Nephron (organoid): Measurements from ENCODE around the gene FEV.

Experiments used
- H3K27ac Mint-ChIP-seq, 3 experiments: 2 replicates each; pipeline ENCODE4 v1.8.0; 2020; ENCODE audit warnings: mixed read lengths in 3 of 3, mild to moderate bottlenecking in 2 of 3, moderate library complexity in 1 of 3
- H3K27me3 Mint-ChIP-seq: 2 replicates; pipeline ENCODE4 v1.8.0; 2021; ENCODE audit warnings: low read depth, mild to moderate bottlenecking, moderate library complexity, mixed read lengths
- H3K36me3 Mint-ChIP-seq: 2 replicates; pipeline ENCODE4 v1.8.0; 2020; ENCODE audit warnings: low read depth, mixed read lengths
- H3K4me1 Mint-ChIP-seq: 2 replicates; pipeline ENCODE4 v1.8.0; 2020; ENCODE audit warnings: mixed read lengths
- H3K4me3 Mint-ChIP-seq, 3 experiments: 2 replicates each; pipeline ENCODE4 v1.8.0; 2020; ENCODE audit warnings: mild to moderate bottlenecking in 3 of 3, mixed read lengths in 3 of 3, moderate library complexity in 2 of 3
- H3K9me3 Mint-ChIP-seq: 2 replicates; pipeline ENCODE4 v1.8.0; 2020; ENCODE audit warnings: mixed read lengths
- CTCF ChIP-seq, 3 experiments: fragments of 200-600 bp; sonication (generic); IDR thresholded peaks; one replicate each; pipeline ENCODE4 v1.5.0; 2021; ENCODE audit warnings: antibody characterized with exemption in 3 of 3; ENCODE audit not compliant: unreplicated experiment in 3 of 3

The FEV gene

GRCh38 chr2:218990052-218990451, 5.1 kb upstream of the FEV start:
- Mint-ChIP-seq H3K4me1 (no peaks in the 10 kb centered on the region), H3K9me3 (peaks cover 7% of the 10 kb centered on the region), H3K27ac (no peak overlapping the region), H3K36me3 (no peaks in the 10 kb centered on the region), H3K27me3 (peaks cover 94% of the 10 kb centered on the region), H3K4me3 (no peak overlapping the region)
- no peak for TF ChIP-seq CTCF (IDR thresholded peaks at IDR 0.05; ENCODE audit: unreplicated experiment in 3 of 3)

GRCh38 chr2:218988650-218989049, 3.7 kb upstream of the FEV start:
- no peak for TF ChIP-seq CTCF (IDR thresholded peaks at IDR 0.05; ENCODE audit: unreplicated experiment in 3 of 3)
- Mint-ChIP-seq H3K27me3 (peaks cover 93% of the 10 kb centered on the region), H3K36me3 (no peaks in the 10 kb centered on the region), H3K9me3 (peaks cover 7% of the 10 kb centered on the region), H3K27ac (no peak overlapping the region), H3K4me3 (no peak overlapping the region), H3K4me1 (peaks cover 6% of the 10 kb centered on the region)

- Mint-ChIP-seq H3K27ac (no peak overlapping the region), H3K36me3 (no peaks in the 10 kb centered on the region), H3K4me1 (peaks cover 6% of the 10 kb centered on the region), H3K4me3 (no peak overlapping the region), H3K27me3 (peaks cover 96% of the 10 kb centered on the region), H3K9me3 (peaks cover 7% of the 10 kb centered on the region)
- TF ChIP-seq CTCF (IDR thresholded peaks at IDR 0.05; ENCODE audit: unreplicated experiment in 3 of 3): no peak
Observed at GRCh38 chr2:218988164-218988563, 3.2 kb upstream of the FEV start.

- Mint-ChIP-seq H3K27me3 (peaks cover 97% of the 10 kb centered on the region), H3K4me3 (peak overlapping the region in 1 of 3 experiments; percentile 60), H3K4me1 (peaks cover 8% of the 10 kb centered on the region), H3K27ac (no peak overlapping the region), H3K9me3 (peaks cover 3% of the 10 kb centered on the region), H3K36me3 (no peaks in the 10 kb centered on the region)
- TF ChIP-seq CTCF (IDR thresholded peaks at IDR 0.05; ENCODE audit: unreplicated experiment in 3 of 3): no peak
Observed at GRCh38 chr2:218986148-218986761, 1.3 kb upstream of the FEV start.

- Mint-ChIP-seq H3K9me3 (peaks cover 3% of the 10 kb centered on the region), H3K4me1 (peaks cover 13% of the 10 kb centered on the region), H3K27me3 (peaks cover 97% of the 10 kb centered on the region), H3K4me3 (peak overlapping the region in 1 of 3 experiments; percentile 60), H3K36me3 (no peaks in the 10 kb centered on the region), H3K27ac (no peak overlapping the region)
- TF ChIP-seq CTCF (IDR thresholded peaks at IDR 0.05; ENCODE audit: unreplicated experiment in 3 of 3): no peak
Observed at GRCh38 chr2:218985325-218986091, 524 bp upstream of the FEV start.
